AG08396 (cell line): ENCODE measurements around the gene ADAMTS2.
"Not testable (repeated sequence)": the region's sequence is repeated elsewhere in the genome, so short reads cannot be mapped to it uniquely, and the experiment has no call there.

ENCODE experiments used
- DNase-seq: peaks from one replicate; pipeline ENCODE4 v3.0.0; 2012; ENCODE audit warnings: low spot score, mixed read lengths

The ADAMTS2 gene

DNA sequence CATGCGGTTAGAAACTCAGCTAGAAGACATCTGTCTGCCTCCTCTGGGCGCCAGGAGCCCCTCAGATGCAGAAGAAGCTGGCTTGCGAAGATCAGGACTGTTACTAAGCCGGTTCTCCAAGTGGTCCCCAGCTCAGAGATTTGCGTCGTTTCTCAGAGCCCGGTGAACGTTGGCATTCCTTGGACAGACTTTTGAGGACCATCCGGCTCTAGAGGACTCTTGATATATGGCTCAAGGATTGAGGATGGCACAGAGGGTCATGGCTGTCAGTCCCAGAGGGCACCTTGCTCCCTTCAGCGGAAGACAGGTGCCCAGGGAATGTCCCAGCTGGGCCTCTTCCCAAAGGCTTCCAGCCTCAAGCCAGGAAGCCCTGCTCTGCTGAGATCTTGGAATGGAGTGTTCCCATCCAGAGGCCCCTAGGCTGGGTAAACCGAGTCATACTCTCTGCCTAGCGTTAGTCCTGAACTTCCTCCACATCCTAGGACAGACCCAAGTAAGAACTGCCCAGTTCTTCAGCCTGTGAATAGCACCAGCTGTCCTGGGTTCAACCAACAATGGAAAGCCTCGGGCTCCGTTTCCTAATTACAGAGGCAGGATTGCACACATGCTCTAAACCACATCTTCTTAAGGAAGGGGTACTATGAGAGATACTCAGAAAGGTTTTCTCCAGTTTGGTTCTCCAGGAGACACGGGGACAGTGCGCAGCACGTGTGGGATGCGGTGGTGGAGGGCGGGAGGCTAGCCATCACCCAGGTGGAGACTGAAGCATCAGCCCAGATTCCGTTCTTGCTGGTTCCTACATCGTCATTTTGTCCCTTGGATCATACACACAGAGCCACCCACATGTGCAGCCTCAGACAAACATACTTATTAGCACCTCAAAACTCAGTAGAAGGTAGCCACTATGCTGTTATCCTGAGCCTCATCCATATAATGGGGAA is 233.7 kb downstream of the ADAMTS2 start:
- no peak for DNase-seq

DNA sequence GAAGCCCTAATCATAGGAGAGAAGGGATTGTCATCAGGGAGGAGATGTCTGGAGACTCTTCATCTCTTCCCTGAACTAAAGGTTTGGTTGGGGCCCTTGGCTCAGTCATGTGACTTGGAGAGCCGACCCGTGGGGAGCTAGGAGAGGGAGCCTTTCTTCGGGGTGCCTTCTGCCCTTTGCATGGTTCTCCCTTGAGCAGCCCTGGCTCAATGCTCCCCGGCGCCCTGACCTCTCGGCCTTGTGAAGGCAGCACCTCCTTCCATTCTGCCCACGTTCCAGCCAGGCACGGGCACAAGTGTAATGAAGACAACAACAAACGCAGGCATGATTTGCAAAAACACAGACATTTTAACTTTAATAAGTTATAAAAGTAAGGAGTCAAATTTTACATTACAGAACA is 234.7 kb downstream of the ADAMTS2 start:
- DNase-seq: no peak

DNA sequence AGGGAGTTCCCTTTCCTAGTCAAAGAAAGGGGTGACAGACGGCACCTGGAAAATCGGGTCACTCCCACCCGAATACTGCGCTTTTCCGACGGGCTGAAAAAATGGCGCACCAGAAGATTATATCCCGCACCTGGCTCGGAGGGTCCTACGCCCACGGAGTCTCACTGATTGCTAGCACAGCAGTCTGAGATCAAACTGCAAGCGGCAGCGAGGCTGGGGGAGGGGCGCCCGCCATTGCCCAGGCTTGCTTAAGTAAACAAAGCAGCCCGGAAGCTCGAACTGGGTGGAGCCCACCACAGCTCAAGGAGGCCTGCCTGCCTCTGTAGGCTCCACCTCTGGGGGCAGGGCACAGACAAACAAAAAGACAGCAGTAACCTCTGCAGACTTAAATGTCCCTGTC is 244.0 kb downstream of the ADAMTS2 start:
- not testable (repeated sequence) for DNase-seq

DNA sequence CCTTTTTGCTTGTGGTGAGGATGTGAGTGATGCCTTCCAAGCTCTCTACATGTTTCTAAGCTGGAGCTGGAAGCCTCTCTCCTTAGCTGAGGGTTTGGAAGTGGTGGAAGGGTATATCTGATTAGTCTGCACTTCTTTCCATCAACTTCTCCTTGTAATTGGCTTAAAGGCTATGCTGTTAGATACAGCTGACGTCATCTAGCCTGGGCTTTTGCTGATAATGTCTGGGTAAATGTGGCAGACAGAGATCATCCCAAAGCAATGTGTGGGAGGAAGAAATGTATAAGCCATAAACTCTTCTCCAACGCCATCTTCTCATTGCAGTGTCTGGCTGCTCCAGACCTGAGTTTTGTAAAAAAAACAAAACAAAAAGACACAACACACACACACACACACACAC is 255.8 kb downstream of the ADAMTS2 start:
- DNase-seq: no peak

DNA sequence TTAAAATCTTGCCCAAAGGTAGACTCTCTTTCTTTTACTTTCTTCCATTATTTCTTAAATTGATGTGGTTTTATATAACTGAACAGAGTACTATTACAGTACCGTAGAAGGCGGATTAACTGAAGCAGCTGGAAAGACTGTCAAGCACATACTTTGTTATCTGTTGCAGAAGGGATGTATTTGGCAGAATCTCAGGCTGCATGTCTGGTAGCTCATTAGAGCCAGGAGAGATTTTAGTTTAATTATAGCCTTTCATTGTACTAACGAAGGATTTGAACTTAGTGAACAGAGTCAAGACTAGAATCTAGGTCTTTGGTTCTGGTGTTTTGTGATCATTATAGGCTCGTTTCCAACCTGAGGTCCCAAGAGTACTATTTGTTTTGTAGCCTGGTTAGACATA is 264.5 kb downstream of the ADAMTS2 start:
- DNase-seq: no peak

DNA sequence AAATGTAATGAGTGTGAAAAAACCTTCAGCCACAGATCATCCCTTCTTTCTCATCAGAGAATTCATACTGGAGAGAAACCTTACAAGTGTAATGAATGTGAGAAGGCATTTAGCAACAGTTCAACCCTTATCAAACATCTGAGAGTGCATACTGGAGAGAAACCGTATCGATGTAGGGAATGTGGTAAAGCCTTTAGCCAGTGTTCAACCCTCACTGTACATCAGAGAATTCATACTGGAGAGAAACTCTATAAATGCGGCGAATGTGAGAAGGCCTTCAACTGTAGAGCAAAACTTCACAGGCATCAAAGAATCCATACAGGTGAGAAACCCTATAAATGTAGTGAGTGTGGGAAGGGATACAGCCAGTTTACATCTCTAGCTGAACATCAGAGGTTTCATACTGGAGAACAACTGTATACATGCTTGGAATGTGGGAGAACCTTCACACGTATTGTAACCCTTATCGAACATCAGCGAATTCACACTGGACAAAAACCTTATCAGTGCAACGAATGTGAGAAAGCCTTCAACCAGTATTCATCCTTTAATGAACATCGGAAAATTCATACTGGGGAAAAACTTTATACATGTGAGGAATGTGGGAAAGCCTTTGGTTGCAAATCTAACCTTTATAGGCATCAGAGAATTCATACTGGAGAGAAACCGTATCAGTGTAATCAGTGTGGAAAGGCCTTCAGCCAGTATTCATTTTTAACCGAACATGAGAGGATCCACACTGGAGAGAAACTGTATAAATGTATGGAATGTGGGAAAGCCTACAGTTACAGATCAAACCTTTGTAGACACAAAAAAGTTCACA is 265.9 kb downstream of the ADAMTS2 start:
- DNase-seq: no peak

DNA sequence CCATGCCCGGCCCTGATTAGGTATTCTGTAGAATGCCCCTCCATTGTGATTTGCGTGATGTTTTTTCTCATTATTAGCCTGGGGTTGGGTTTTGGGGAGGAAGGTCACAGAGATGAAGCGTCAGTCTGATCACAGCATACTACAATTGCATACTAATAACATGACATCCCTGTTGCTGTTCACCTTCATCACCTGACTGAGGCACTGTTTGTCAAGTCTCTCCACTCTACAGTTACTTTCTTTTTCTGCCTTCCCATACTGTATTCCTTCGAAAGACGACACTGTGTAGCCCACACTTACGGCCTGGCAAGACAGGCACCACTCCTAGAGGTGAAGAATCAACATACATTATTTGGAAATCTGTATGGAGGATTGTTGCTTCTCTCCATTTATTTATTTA is 279.6 kb downstream of the ADAMTS2 start:
- no peak for DNase-seq

DNA sequence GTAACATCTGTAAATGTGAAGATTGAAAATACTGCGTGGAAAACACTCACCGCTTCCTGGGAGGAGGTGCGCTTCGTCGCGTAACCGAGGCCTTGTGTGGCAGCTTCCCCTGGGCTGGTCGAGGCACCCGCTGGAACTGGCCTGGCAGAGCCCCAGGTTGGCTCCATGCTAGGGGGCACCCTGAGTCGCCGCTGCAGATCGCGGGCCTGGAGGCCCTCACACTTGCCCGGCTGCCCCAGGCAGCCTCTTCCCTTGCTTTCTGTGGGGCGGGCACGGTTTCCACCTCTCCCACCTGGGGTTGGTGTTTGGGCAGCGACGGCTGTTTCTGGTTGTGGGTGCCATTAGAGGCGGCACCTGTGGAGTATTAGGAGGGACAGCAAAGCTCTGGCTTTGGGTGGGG is 284.2 kb downstream of the ADAMTS2 start:
- DNase-seq: no peak
